ENCODE results near the gene STIMATE.

DNA sequence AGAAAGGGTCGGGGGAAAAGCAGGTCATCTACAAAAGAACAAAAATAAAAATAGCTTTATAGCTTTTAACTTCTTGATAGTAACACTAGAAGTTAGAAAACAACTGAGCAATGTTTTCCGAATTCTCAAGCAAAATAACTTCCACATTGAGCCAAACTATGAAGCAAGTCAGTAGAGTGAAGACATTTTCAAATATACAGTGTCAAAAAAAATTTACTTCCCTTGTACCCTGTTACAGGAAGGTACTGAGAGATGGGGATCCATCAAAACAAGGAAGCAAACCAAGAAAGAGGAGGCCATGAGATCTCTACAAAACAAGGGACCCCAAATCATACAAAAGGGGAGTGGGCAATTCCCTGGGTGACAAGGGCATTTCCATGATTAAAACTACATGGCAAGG, 26.6 kb upstream of the STIMATE start:
- TF ChIP-seq CTCF (IDR thresholded peaks at IDR 0.05), result no peak
- TF ChIP-seq POLR2A (IDR thresholded peaks at IDR 0.05), result no peak
- TF ChIP-seq EP300 (IDR thresholded peaks at IDR 0.05), result no peak

Measured in stomach (tissue), 4 donors.